MM.1S (cell line): ENCODE data around the gene RPUSD2.

Experiments used
- EZH2 ChIP-seq: fragments of 300-600 bp; sonication (generic); optimal IDR thresholded peaks from 2 replicates; pipeline ENCODE3; 2017; ENCODE audit warnings: low read depth, mild to moderate bottlenecking, antibody characterized with exemption, low read length, mixed read lengths
- EZH2phosphoT487 ChIP-seq: fragments of 300-600 bp; sonication (generic); IDR thresholded peaks from 2 replicates; pipeline ENCODE4 v1.6.1; 2018; ENCODE audit warnings: antibody characterized with exemption, low read length
- TF ChIP-seq, protein P1 (sequence below): fragments of 300-600 bp; sonication (generic); IDR thresholded peaks from 2 replicates; pipeline ENCODE4 v1.5.1; 2016; ENCODE audit warnings: antibody characterized with exemption, low read length, mixed read lengths

DNA sequence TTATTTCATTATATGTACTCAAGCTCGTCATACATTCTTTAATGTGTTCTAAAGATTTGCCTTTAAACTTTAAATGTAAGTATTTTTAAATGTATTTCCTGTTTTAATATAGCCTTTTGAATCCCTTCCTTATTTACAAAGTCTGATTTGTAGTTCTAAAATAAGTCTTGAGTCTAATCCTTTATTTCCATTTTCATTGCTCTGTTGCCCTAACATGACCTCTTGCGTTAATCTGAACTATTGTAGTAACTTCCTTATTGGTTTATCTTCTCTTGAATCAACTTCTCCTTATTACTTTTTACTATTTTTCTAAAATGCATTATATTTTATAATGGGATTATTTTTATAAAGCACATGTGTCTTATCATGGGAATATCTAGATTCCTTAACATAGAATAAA is 48.9 kb downstream of the RPUSD2 start:
- TF ChIP-seq, protein P1, sequence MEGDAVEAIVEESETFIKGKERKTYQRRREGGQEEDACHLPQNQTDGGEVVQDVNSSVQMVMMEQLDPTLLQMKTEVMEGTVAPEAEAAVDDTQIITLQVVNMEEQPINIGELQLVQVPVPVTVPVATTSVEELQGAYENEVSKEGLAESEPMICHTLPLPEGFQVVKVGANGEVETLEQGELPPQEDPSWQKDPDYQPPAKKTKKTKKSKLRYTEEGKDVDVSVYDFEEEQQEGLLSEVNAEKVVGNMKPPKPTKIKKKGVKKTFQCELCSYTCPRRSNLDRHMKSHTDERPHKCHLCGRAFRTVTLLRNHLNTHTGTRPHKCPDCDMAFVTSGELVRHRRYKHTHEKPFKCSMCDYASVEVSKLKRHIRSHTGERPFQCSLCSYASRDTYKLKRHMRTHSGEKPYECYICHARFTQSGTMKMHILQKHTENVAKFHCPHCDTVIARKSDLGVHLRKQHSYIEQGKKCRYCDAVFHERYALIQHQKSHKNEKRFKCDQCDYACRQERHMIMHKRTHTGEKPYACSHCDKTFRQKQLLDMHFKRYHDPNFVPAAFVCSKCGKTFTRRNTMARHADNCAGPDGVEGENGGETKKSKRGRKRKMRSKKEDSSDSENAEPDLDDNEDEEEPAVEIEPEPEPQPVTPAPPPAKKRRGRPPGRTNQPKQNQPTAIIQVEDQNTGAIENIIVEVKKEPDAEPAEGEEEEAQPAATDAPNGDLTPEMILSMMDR, result no peak
- TF ChIP-seq EZH2 (no peak), EZH2phosphoT487 (no peak)
